GM19351 (cell line): ENCODE data around the gene CUX1.

Experiments used
- ATAC-seq: cut with Tn5 transposase; IDR thresholded peaks from one replicate; pipeline ENCODE4 v1.9.1; 2021; ENCODE audit warnings: mild to moderate bottlenecking, moderate library complexity; ENCODE audit not compliant: unreplicated experiment

Gene CUX1

DNA sequence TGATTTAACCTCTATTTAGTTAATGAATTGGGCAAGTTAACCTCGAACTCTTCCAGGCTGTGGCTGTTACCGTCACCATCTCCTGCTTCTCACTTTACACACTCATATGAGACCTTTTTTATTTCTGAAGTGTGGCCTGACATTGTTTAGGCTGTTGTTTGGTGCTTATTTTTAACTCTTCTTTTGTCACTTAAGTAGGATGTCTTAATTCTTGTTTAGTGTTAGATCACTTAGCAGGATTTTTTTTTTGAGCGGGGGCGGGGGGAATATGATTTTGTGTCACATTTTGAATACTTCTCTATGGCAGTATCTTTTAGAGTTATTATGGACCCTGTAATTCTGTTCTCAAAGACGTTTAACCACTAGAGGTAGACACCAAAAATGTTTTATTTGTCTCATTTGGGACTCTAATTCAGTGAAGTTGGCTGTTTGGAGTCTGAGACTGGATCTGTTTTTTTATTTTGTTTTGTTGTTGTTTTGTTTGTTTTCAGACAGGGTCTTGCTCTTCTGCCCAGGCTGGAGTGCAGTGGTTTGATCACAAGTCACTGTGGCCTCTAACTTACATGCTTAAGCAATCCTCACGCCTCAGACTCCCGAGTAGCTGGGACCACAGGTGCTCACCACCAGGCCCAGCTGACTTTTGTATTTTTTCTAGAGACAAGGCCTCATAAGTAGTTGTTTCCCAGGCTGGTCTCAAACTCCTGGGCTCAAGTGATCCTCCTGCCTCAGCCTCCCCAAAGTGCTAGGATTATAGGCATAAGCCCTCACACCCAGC, 73.5 kb downstream of the CUX1 start:
- no peak for ATAC-seq

DNA sequence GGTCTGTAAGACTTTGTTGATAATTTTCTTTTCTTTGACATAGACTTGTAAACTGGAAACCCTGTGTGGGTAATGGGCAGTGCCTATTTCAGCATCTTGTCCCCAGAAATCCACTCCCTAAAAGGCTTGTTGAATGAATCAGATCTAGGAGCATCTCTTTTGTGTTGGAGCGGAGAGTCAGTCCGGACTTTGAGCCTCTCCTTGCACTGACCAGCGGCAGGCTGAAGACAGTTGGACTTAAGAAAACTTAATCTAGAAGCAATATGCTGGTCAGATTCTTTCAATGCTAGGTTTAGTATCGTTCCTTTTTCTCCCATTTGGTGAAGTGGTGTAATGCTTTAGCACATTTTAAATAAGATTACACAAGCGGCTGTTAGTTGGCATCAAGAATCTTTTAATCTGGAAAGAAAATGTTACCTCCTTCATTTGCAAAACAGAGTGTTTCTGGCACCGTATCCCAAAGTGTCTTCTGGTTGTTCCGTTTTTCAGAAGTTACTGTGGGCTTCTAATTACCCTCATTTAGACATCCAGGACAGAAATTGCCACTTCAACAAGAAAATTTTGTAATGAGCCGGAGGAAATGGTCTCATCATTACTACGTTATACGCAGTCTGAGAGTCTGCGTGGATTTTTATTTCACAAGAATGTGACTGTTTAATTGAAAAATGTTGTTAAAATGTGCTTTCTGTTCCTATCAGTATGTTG, 74.7 kb downstream of the CUX1 start:
- no peak for ATAC-seq

DNA sequence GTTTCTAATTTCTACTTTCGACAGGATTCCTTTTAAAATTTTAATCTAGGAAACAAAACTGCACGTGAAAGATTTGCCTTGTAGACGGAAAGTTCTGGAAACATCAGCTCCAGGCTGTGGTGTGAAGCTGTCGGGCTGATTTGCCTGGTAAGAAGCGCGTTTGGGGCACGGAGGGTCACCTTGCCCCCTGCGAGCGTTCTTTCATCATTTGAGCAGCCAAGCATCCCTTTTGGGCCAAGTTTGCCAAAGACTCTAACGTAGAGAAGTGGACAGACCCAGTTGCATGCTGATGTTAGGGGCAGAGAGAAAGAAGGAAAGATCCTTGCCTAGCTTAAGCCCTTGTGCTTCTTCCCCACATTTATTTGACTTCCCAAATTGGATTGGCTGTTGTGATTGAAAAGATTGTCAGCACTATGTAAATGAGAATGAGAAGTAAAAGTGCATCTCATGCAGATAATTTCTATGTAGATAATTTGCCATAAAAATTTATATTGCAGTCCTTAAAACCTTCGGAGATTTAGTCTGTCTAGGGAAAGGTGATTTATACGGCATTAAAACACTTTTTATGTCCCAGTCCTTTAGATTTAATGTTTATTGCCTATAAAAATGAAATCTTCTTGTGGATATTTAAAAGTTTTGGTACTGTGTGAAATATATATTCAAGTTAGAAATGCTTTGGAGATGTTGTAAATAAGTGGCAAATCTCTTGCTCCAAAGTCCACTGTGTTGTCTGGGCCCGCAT, 76.1 kb downstream of the CUX1 start:
- ATAC-seq, result no peak

DNA sequence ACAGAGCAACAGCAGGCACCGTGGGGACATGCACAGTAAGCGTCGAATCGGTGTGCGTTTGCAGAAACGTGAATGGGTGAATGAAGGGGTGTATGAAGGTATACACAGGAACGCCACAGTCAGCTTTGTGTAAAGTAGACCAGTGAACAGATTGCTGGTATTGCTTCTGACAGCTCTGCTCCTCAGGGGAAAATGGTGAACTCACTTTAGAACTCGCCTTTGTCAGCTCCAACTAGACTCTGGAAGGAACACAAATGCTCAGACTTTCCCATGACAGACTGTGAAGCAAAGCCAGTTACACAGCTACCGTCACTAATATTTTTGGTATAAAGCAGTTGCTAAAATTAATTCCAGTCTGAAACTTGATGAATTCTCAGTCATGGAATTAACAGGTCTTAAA, 78.9 kb downstream of the CUX1 start:
- ATAC-seq, result no peak

DNA sequence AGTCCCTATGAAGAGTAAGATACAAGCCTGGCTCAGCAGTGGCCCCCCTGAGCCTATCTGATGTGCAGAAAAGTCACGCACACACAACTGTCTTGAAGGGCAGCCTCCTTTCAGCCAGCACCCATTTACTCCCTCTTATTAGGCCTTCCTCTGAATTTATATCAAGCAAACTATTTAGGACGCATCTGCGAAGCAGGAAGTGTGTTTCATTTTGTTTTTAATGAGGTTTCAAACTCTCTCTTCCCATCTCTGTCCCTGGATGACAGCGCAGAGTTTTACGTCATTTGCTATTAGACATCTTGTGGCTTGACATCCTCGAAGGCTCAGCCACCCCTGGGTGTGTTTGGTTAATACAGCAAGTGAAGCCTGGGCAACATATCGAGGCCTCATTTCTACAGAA, 79.5 kb downstream of the CUX1 start:
- ATAC-seq, result no peak

DNA sequence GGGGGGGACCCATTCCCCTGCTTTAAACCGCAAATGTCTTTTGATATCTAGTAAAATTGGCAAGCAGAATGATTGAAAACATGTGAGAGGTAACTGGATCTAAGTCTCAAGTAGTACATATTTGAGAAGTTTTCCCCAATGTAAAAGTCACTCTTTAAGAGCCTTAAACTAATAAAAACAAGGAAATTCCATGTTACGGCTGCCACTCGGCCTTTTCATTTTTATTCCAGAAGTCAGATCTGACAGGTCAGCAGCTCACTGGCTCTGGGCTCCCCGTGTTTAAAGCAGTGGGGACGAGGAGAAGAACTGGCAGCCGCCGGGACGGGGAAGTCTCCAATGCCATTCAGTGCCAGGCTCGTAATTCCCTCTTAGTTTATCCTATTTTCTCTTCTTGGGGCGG, 80.7 kb downstream of the CUX1 start:
- ATAC-seq, result no peak

DNA sequence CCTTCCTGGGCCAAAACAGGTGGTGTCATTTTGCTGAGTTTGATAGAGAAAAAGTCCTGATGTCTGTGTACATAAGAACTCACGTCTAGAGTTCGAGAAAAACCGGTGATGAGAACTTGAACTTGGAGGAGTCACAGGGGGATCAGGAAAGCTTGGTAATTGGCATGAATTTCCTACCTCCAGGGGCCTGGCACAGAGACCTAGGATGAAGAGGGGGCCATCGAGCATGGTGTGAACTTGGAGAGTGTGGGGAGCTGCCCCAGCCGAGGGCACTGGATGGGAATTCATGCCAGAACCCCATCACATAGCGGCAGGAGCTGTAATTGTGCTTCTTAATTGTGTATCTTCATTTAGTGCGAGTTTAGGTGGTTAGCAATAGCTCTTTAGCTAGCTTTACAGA, 82.2 kb downstream of the CUX1 start:
- no peak for ATAC-seq

DNA sequence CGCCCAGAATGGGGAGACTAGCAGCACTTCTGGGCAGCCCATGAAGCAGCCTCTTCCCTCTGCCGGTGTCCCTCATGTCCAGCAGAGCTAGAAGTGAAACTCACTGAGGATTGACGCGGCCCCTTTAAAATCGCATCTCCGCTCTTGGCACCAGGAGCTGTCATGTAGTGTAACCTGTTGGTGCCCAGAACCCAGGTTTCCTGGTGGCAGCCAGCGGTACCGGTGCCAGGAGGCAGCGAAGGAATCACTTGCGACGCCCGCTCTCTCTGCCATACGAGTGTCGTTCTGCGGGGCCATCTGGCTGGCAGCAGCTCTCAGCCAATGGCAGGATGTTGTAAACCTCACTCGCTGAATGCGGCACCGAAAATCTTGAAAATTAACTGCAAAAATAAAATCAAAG, 82.7 kb downstream of the CUX1 start:
- ATAC-seq, result no peak

DNA sequence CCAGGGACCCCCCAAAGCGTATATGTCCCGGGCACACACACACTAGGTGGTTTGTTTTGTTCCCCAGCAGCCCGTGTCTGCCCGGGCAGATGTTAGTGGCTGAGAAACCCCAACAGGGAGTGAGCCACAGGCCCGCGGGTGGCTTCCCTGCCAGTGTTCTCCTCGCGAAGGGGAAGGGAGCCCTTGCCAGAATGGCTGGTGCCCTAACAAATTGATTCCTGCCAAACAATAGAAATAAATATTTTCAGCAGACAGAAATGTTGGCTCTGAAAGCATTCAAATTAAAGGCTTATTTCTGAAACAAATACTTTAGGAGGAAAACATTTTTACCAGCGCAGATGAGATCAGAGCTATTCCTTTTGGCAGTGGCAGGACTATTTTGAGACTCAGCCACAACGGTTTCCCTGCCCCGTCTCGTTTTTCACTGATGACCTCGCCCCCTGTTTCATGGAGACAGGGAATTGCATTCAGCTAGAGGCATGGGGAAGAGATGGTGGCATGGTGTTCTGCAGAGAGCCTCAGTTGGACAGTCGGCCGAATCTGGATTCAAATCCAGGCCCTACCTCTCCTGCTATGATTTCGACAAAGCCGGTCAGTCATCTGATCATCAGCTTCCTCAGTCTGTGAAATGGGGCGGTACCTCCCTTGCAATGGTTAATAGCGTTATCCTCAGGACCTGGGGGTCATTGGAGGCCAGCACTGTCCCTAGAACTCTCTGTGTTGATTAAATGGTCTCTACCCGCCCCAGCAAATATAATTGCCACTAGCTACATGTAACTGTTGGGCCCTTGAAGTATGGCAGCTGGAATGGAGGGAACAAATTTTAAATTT, 84.5 kb downstream of the CUX1 start:
- ATAC-seq, result no peak

DNA sequence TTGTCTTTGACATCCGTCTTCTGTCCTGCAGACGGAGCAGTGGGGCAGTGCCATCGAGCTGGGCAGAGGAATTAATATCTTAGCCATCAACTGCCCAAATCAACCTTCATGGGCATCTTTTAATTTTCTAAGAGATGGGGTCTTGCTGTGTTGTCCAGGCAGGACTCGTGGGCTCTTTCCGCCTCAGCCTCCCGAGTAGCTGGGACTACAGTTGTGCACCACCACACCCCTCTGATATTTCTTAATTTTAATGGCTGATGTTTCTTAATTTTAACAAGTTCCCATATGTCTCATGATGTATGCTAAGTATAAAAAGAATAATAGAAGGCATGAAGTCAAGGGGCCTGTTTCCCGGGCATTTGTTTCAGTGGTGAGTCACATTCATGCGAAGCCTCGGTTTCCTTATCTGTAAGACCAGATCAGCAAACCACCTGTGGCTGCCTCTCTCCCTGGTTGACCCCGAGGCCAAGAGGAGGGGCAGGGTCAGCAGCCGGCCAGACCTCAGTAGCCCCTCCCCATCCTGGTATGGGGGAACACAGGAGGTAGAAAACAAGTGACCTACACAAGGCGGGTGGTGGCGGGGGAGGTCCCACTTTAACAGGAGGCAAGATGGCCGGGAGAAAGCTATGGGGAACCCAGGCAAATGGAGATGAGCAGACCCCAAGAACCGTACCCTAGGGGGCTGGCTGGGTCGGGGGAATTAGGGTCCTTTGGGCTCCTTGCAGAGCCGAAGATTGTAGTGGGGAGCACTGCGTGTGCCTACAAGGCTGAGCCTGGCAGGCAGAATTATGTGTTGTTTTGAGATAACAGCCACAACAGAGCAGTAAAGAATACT, 85.5 kb downstream of the CUX1 start:
- no peak for ATAC-seq

DNA sequence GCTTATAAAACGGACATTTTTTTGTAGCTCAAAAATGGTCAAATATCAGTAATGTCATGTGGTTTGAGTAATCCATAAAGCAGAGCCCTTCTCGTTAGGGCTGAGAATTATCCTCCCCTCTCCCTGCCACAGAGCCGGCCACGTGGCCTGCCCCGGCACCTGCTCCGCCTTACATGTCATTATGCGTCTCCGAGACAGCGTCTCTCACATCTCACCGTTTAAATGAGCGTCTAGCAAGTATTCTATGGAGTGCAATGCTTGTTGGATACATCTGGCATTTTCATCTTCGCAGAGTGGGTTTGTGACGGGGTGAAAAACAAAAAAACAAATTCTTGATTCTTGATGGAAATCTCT, 86.1 kb downstream of the CUX1 start:
- no peak for ATAC-seq

DNA sequence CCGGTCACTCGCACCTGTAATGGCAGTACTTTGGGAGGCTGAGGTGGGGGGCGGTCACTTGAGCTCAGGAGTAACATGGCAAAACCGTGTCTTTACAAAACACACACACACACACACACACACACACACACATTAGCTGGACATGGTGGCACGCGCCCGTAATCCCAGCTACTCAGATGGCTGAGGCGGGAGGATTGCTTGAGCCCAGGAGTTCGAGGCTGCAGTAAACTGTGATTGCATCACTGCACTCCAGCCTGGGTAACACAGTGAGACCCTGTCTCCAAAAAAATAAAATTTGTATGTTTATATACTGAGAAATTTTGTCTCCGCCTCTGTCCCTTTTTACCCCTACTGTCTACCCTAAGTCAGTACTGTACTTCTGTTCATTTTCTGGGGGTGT, 86.6 kb downstream of the CUX1 start:
- ATAC-seq, result no peak

DNA sequence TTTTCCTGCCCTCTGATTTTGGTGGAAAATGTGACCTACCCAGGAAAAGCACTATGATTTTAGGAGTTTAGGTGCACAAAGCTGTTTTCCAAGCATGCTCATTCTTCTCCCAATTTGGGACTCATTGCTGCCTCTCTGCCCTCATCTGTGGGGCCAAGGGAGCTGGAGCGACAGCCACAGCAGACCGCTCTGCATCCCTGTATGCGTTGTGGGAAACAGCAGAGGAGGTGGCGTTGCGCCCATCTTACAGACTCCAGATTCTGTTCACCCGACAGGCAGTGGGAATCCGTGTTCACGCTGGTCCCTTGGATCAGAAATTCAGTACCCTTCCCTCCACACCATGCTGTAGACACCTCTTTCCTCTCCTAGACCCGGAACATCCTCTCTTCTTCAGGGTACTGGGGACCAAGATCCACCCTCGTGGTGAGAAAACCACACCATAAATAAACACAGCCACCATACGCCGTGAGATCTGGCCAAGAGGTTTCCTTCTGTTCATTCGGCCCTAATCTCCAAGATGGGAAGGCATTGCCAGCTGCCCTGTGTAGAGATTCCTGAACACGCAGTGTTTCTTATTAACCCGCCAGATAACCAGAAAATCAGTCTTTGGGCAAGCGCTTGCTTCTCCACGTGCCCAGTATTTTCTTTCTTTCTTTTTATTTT, 87.9 kb downstream of the CUX1 start:
- ATAC-seq, result no peak

DNA sequence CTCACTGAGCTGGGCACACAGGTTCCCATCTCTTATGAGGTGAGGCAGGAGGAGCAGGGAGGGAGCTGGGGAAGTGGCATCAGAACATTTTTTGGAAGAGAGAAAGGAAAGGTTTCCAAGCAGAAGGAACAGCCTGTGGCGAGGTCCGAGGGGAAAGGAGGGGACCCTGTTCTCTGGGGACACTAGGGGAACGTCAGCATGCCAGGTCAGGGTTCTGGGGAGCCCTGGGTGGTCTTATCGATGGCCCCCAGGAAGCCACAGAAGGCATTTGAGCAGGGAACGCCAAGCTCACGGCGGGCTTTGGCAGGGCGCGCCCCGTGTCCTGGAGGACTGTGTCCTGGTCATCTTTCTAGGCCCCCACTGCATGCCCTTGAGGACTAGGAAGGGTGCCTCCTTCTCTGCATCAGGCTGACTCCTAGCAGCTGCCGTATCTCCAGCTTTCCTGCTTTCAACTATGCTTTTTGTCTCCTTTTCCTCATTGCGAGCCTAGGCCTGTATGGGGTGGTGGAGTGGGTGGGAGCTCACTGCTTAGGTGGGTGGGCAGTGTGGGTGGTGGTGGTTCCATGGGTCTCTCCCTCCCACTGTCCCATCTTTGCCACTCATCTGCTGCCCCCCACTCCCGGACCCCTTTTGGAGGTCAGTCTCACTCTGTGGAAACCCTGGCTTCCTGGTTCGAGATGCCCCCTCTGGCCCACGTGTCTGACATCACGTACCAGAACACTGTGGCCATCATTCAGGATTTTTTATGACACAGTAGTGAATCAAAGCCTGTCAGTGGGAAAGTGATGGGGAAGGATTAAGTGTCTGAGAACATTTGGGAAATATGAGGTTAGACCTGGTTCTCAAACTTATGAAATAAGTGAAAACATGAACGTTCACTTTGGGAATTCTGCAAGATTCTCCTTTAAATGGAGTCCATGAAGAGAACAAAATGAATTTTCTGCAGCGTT, 89.1 kb downstream of the CUX1 start:
- no peak for ATAC-seq

DNA sequence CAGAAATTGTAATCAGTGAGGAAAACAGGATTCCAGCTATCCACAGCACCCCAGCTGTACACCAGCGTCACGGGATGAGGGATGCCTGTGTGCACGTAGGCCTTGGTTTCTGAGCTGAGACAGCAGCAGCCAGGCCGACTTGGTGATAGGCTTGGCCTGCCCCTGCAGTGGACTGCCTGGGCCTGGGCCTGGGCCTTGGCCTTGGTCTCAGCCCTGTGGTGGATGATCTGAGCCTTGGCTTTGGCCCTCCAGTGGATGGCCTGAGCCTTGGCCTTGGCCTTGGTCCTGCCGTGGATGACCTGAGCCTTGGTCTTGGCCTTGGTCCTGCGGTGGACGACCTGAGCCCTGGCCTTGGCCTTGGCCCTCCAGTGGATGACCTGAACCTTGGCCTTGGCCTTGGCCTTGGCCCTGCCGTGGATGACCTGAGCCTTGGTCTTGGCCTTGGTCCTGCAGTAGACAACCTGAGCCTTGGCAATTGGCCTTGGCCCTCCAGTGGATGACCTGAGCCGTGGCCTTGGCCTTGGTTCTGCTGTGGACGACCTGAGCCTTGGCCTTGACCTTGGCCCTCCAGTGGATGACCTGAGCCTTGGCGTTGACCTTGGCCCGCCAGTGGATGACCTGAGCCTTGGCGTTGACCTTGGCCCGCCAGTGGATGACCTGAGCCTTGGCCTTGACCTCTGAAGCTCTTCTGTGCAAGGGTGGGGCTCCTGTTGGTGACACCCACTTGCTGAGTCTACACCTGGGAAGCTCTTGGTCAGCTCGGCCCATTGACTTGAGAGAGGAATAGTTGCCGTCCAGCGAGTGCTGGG, 93.8 kb downstream of the CUX1 start:
- no peak for ATAC-seq

DNA sequence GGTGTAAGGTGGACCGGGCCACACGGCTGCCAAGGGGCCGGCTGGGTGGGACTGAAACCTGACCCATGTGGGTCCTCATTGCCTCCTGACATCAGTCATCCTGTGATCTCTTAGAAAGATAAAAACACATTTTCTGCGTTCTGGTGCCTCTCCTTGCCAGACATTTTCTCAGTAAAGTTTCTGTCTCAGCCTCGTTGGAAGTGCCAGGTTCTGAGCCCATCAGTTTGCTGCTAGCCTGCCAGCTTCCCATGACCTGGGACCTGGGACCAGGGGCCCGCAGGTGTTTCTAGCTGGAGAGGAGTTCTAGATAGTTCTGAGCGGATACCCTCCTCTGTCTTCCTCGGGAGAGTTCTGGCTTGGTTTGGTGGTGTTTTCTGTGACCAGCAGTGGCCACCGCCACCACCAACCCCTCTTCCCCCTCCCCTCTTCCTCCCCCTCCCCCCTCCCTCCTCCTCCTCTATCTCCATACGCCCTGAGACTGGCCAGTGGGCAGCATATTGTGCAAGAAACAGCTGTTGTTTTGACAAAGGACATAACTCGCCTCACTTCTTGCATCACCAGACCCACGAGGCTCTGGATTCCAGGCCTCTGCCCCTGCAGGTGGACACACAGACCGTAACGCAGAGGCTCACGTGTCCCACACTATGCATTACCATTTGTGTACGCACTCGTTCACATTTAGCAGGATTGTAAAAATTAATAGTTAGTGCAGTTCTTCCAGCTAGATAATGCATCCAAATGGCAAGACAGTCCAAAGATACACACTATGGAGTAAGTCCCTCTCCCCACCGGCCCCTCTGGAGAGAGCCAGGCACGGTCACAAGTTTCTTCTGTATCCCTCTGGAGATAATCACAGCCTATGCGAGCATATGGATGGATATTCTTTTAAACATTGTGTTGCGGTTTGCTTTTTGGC, 94.6 kb downstream of the CUX1 start:
- no peak for ATAC-seq

DNA sequence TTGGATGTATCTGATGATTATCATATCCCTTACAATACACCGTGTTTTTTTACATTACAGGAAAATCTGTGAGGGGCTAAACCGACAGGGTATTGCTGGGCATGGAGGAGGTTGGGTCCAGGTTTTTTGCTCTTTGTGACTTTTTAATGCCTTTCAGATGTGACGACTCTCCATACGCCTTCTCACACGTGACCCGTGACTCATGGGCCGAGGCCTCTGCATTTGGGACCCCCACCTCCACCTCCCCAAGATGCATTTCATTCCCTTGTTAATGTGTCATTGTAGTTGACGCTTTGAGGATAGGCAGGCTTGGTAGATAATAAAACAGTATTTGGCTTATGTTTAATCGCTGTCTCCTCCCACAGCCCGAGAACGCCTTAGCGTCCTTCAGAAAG, 95.3 kb downstream of the CUX1 start:
- no peak for ATAC-seq
